Liver (tissue), 3 donors: ENCODE data around the gene ITIH5.

Source experiments
- ATF3 ChIP-seq: IDR thresholded peaks from 2 replicates; pipeline ENCODE4 v1.6.1; 2016; ENCODE audit warnings: antibody characterized with exemption
- CTCF ChIP-seq: fragments of 150-350 bp; IDR thresholded peaks from 2 replicates; pipeline ENCODE4 v1.5.1; 2017; ENCODE audit warnings: improper control_type of control experiment, low read depth, low read length; ENCODE audit not compliant: missing input control
- GABPA ChIP-seq, 2 donors: IDR thresholded peaks in 1 of 2; conservative IDR thresholded peaks in 1 of 2; 2 replicates each; pipeline ENCODE4 v1.6.1; 2016; ENCODE audit warnings: antibody characterized with exemption in 2 of 2, mild to moderate bottlenecking in 1 of 2, moderate library complexity in 1 of 2
- MAX ChIP-seq: IDR thresholded peaks from 2 replicates; pipeline ENCODE4 v1.6.1; 2016; ENCODE audit warnings: antibody characterized with exemption
- RAD21 ChIP-seq, 2 donors: IDR thresholded peaks; 2 replicates each; pipeline ENCODE4 v1.6.1; 2016; ENCODE audit warnings: antibody characterized with exemption in 2 of 2, mild to moderate bottlenecking in 2 of 2
- REST ChIP-seq: IDR thresholded peaks from 2 replicates; pipeline ENCODE4 v1.6.1; 2016; ENCODE audit warnings: antibody characterized with exemption, mild to moderate bottlenecking
- TAF1 ChIP-seq: conservative IDR thresholded peaks from 2 replicates; pipeline ENCODE4 v1.6.1; 2016; ENCODE audit warnings: antibody characterized with exemption, mild to moderate bottlenecking
- YY1 ChIP-seq: IDR thresholded peaks from 2 replicates; pipeline ENCODE4 v1.6.1; 2016; ENCODE audit warnings: antibody characterized with exemption, mild to moderate bottlenecking
- donor health status: healthy.
- donor health status: healthy.

- TF ChIP-seq TAF1, result no peak
- no peak for TF ChIP-seq RAD21 (IDR thresholded peaks at IDR 0.05)
- TF ChIP-seq CTCF, result no peak
- TF ChIP-seq REST, result no peak
- no peak for TF ChIP-seq ATF3
- TF ChIP-seq YY1, result no peak
- TF ChIP-seq GABPA (IDR thresholded peaks at IDR 0.05 in 1 of 2, conservative IDR thresholded peaks at IDR 0.05 in 1 of 2), result no peak
- TF ChIP-seq MAX, result no peak
These were observed 38.6 kb upstream of the ITIH5 start for GRCh38 chr10:7705341-7705740.
